ENCODE measurements around the gene LRRC46. TPM values are rescaled to one million over a fixed set of nuclear protein-coding genes. Genes with fewer than 3 reads are reported as not detected.

LRRC46 gene
- polyA plus RNA-seq, 3 donors, result 0.12 to 0.65 (median 0.22) TPM

GRCh38 chr17:47808036-47808829, 23.2 kb upstream of the LRRC46 start:
- Mint-ChIP-seq H3K4me1 (no peaks in the 10 kb centered on the region), H3K9me3 (no peaks in the 10 kb centered on the region), H3K27me3 (ENCODE audit: low read depth in 3 of 3) (peaks cover 2 to 6% (median 4%) of the 10 kb centered on the region in 3 donors), H3K27ac (peak overlapping the region in 1 of 7 donors; percentile 48), H3K4me3 (no peak overlapping the region), H3K36me3 (peaks cover 63 to 65% of the 10 kb centered on the region in 2 donors)
- H4K20me1 ChIP-seq (ENCODE audit: insufficient read depth, low read length), result no peaks in the 10 kb centered on the region
- peaks cover 56 to 63% of the 10 kb centered on the region in 2 donors for H3K36me3 ChIP-seq (replicated peaks in 1 of 2; ENCODE audit: control insufficient read depth in 1 of 2, insufficient read depth in 2 of 2, low read length in 2 of 2)
- DNase-seq, result peak in 1 of 3 donors; percentile 1
- no peaks in the 10 kb centered on the region for H3K4me1 ChIP-seq (ENCODE audit: control insufficient read depth in 1 of 2, insufficient read depth in 2 of 2, low read length in 2 of 2)
- intact Hi-C loops (cut with micrococcal nuclease), result no loop called here
- no peak overlapping the region for H3K9ac ChIP-seq (ENCODE audit: insufficient read depth, low read length, poor library complexity, severe bottlenecking)
- TF ChIP-seq CTCF (IDR thresholded peaks at IDR 0.05), result no peak
- H3K27me3 ChIP-seq (ENCODE audit: control insufficient read depth in 2 of 2, insufficient read depth in 2 of 2, low read length in 2 of 2), result no peaks in the 10 kb centered on the region
- no peak overlapping the region for H3K27ac ChIP-seq (ENCODE audit: low read depth in 1 of 2, low read length in 2 of 2)
- no peak overlapping the region for H3K4me2 ChIP-seq (replicated peaks; ENCODE audit: extremely low read depth, low read length, poor library complexity, severe bottlenecking)
- no peak overlapping the region for H3K4me3 ChIP-seq (replicated peaks in 1 of 3; ENCODE audit: low read depth in 2 of 3, low read length in 3 of 3)
- no peaks in the 10 kb centered on the region for H3K79me2 ChIP-seq (ENCODE audit: insufficient read depth, low read length)
- WGBS (ENCODE audit: insufficient coverage), result 97% methylated on average over 18 of the region's 20 CpGs
- H2AFZ ChIP-seq (ENCODE audit: insufficient read depth, low read depth, low read length, poor library complexity, severe bottlenecking), result no peak overlapping the region
- no peaks in the 10 kb centered on the region for H3K9me3 ChIP-seq (replicated peaks in 1 of 2; ENCODE audit: control insufficient read depth in 1 of 2, insufficient read depth in 1 of 2, low read length in 2 of 2)

DNA sequence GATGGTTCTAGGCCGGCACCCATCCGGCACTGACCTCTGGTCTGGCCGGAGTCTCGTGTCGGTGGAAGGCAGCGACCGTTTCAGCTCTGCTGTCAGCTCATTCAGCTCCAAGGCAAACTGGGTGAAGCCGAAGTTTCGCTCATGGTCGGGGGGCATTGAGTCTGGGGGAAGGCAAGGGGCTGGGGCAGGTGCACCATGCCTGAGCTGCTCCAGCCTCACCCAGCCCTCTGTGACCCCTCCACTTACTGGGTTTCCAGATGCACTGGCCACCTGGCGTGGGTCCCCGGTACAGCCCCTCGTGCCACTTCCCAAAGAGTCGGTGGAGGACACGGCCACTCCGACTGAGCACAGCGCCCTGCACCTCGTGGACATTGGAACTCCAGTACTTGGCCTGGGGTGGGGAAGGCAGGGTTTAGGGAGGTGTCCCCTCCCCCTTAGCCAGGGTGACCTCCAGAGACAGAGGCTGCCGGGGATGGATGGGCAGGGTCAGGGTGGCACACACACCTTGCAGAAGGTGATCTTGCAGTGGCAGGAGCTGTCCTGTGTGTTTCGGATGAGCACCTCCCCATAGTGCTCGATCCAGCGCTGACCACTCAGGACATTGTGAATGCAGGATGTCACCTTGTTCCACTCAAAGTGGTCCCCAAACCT, 22.5 kb upstream of the LRRC46 start:
- peaks cover 65 to 67% of the 10 kb centered on the region in 2 donors for H3K36me3 Mint-ChIP-seq
- H4K20me1 ChIP-seq (ENCODE audit: insufficient read depth, low read length), result no peaks in the 10 kb centered on the region
- no peaks in the 10 kb centered on the region for H3K9me3 ChIP-seq (replicated peaks in 1 of 2; ENCODE audit: control insufficient read depth in 1 of 2, insufficient read depth in 1 of 2, low read length in 2 of 2)
- H3K9ac ChIP-seq (ENCODE audit: insufficient read depth, low read length, poor library complexity, severe bottlenecking), result no peak overlapping the region
- WGBS (ENCODE audit: insufficient coverage), result 99% methylated on average over 14 of the region's 22 CpGs
- no peaks in the 10 kb centered on the region for H3K79me2 ChIP-seq (ENCODE audit: insufficient read depth, low read length)
- no peak overlapping the region for H3K4me2 ChIP-seq (replicated peaks; ENCODE audit: extremely low read depth, low read length, poor library complexity, severe bottlenecking)
- H3K27ac ChIP-seq (ENCODE audit: low read depth in 1 of 2, low read length in 2 of 2), result no peak overlapping the region
- no peak overlapping the region for H2AFZ ChIP-seq (ENCODE audit: insufficient read depth, low read depth, low read length, poor library complexity, severe bottlenecking)
- no peaks in the 10 kb centered on the region for H3K4me1 Mint-ChIP-seq
- peaks cover 62 to 70% of the 10 kb centered on the region in 2 donors for H3K36me3 ChIP-seq (replicated peaks in 1 of 2; ENCODE audit: control insufficient read depth in 1 of 2, insufficient read depth in 2 of 2, low read length in 2 of 2)
- H3K4me3 Mint-ChIP-seq, result no peak overlapping the region
- intact Hi-C loops (cut with micrococcal nuclease), result no loop called here
- no peak overlapping the region for H3K27ac Mint-ChIP-seq
- DNase-seq, result peak in 1 of 3 donors; percentile 1
- peaks cover 2 to 6% (median 4%) of the 10 kb centered on the region in 3 donors for H3K27me3 Mint-ChIP-seq (ENCODE audit: low read depth in 3 of 3)
- no peaks in the 10 kb centered on the region for H3K27me3 ChIP-seq (ENCODE audit: control insufficient read depth in 2 of 2, insufficient read depth in 2 of 2, low read length in 2 of 2)
- H3K4me1 ChIP-seq (ENCODE audit: control insufficient read depth in 1 of 2, insufficient read depth in 2 of 2, low read length in 2 of 2), result no peaks in the 10 kb centered on the region
- H3K4me3 ChIP-seq (replicated peaks in 1 of 3; ENCODE audit: low read depth in 2 of 3, low read length in 3 of 3), result no peak overlapping the region
- TF ChIP-seq CTCF (IDR thresholded peaks at IDR 0.05), result no peak
- no peaks in the 10 kb centered on the region for H3K9me3 Mint-ChIP-seq
